Measurements from ENCODE around the gene CCR5AS.
A peak's percentile ranks its signal among the peaks of the same experiment; 100 is the strongest.

Gene CCR5AS

GRCh38 chr3:46447228-46447985 lies 40.5 kb upstream of the CCR5AS start:
- Histone ChIP-seq H2AFZ (no peak overlapping the region), H3K9me3 (ENCODE audit: low read depth) (no peaks in the 10 kb centered on the region), H3F3A (ENCODE audit: insufficient read depth) (no peaks in the 10 kb centered on the region), H3K27me3 (replicated peaks; ENCODE audit: insufficient read depth) (peaks cover 28% of the 10 kb centered on the region), H3K9ac (no peak overlapping the region), H3K4me3 (no peak overlapping the region), H3K27ac (no peak overlapping the region), H4K20me1 (ENCODE audit: insufficient read depth) (no peaks in the 10 kb centered on the region; the same call in 1 of the 2 replicates), H3K4me2 (ENCODE audit: unreplicated experiment) (no peak overlapping the region), H3K4me1 (ENCODE audit: insufficient read depth) (no peaks in the 10 kb centered on the region), H3K9me2 (ENCODE audit: insufficient read depth) (no peaks in the 10 kb centered on the region), H3K79me2 (ENCODE audit: insufficient read depth) (no peaks in the 10 kb centered on the region), H3K36me3 (ENCODE audit: low read depth) (no peaks in the 10 kb centered on the region)
- in situ Hi-C loops (cut with MboI), result no loop called here
- no peak for DNase-seq
- TF ChIP-seq EZH2phosphoT487 (IDR thresholded peaks at IDR 0.05; ENCODE audit: insufficient read depth, low read depth) (no peak), EZH2 (IDR thresholded peaks at IDR 0.05; ENCODE audit: insufficient read depth, poor library complexity, severe bottlenecking) (no peak)
- WGBS, 2 experiments (ENCODE audit: low coverage in 1 of 2, low lambda C conversion rate in 2 of 2, missing lambda C conversion rate in 2 of 2), result 34 to 36% methylated on average over 5 of the region's 5 CpGs

- WGBS, 2 experiments (ENCODE audit: low coverage in 1 of 2, low lambda C conversion rate in 2 of 2, missing lambda C conversion rate in 2 of 2), result 55 to 59% methylated on average over 16 of the region's 16 CpGs
- DNase-seq, result peak; percentile 58
- in situ Hi-C loops (cut with MboI), result no loop called here
These were observed 36.0 kb upstream of the CCR5AS start for GRCh38 chr3:46442576-46443530.

GRCh38 chr3:46440531-46441294 lies 33.8 kb upstream of the CCR5AS start:
- no peaks in the 10 kb centered on the region for H3K36me3 ChIP-seq (ENCODE audit: low read depth)
- H3K4me1 ChIP-seq (ENCODE audit: insufficient read depth), result no peaks in the 10 kb centered on the region
- no peak overlapping the region for H3K4me2 ChIP-seq (ENCODE audit: unreplicated experiment)
- no peaks in the 10 kb centered on the region for H3K79me2 ChIP-seq (ENCODE audit: insufficient read depth)
- in situ Hi-C loops (cut with MboI), result no loop called here
- H3K27me3 ChIP-seq (replicated peaks; ENCODE audit: insufficient read depth), result peaks cover 23% of the 10 kb centered on the region
- no peak for DNase-seq
- WGBS, 2 experiments (ENCODE audit: low coverage in 1 of 2, low lambda C conversion rate in 2 of 2, missing lambda C conversion rate in 2 of 2), result 69 to 71% methylated on average over 4 of the region's 4 CpGs
- no peaks in the 10 kb centered on the region for H3K9me2 ChIP-seq (ENCODE audit: insufficient read depth)
- TF ChIP-seq EZH2 (IDR thresholded peaks at IDR 0.05; ENCODE audit: insufficient read depth, poor library complexity, severe bottlenecking), result no peak
- TF ChIP-seq EZH2phosphoT487 (IDR thresholded peaks at IDR 0.05; ENCODE audit: insufficient read depth, low read depth), result no peak
- no peak overlapping the region for H3K27ac ChIP-seq
- no peak overlapping the region for H3K4me3 ChIP-seq
- no peaks in the 10 kb centered on the region for H4K20me1 ChIP-seq (ENCODE audit: insufficient read depth)
- H3F3A ChIP-seq (ENCODE audit: insufficient read depth), result no peaks in the 10 kb centered on the region
- H3K9me3 ChIP-seq (ENCODE audit: low read depth), result no peaks in the 10 kb centered on the region
- no peak overlapping the region for H2AFZ ChIP-seq
- no peak overlapping the region for H3K9ac ChIP-seq

More at GRCh38 chr3:46442576-46443530, 36.0 kb upstream of the CCR5AS start:
- Histone ChIP-seq H3K27ac (no peak overlapping the region), H3K4me1 (ENCODE audit: insufficient read depth) (no peaks in the 10 kb centered on the region), H3K9me2 (ENCODE audit: insufficient read depth) (no peaks in the 10 kb centered on the region), H3K9me3 (ENCODE audit: low read depth) (no peaks in the 10 kb centered on the region), H4K20me1 (ENCODE audit: insufficient read depth) (no peaks in the 10 kb centered on the region; the same call in 1 of the 2 replicates), H2AFZ (no peak overlapping the region), H3K79me2 (ENCODE audit: insufficient read depth) (no peaks in the 10 kb centered on the region), H3K27me3 (replicated peaks; ENCODE audit: insufficient read depth) (peaks cover 23% of the 10 kb centered on the region), H3K36me3 (ENCODE audit: low read depth) (no peaks in the 10 kb centered on the region), H3K4me2 (ENCODE audit: unreplicated experiment) (no peak overlapping the region), H3K9ac (no peak overlapping the region), H3K4me3 (no peak overlapping the region), H3F3A (ENCODE audit: insufficient read depth) (no peaks in the 10 kb centered on the region)
- TF ChIP-seq EZH2phosphoT487 (IDR thresholded peaks at IDR 0.05; ENCODE audit: insufficient read depth, low read depth) (no peak), EZH2 (IDR thresholded peaks at IDR 0.05; ENCODE audit: insufficient read depth, poor library complexity, severe bottlenecking) (no peak)

- H3K27ac ChIP-seq, result no peak overlapping the region
- no peak for DNase-seq
- peaks cover 40% of the 10 kb centered on the region for H3K27me3 ChIP-seq (replicated peaks; ENCODE audit: insufficient read depth)
- H3K4me2 ChIP-seq (ENCODE audit: unreplicated experiment), result no peak overlapping the region
- H3K36me3 ChIP-seq (ENCODE audit: low read depth), result no peaks in the 10 kb centered on the region
- no peak overlapping the region for H2AFZ ChIP-seq
- no peaks in the 10 kb centered on the region for H3F3A ChIP-seq (ENCODE audit: insufficient read depth)
- 35 to 36% methylated on average over 3 of the region's 3 CpGs for WGBS, 2 experiments (ENCODE audit: low coverage in 1 of 2, low lambda C conversion rate in 2 of 2, missing lambda C conversion rate in 2 of 2)
- TF ChIP-seq EZH2 (IDR thresholded peaks at IDR 0.05; ENCODE audit: insufficient read depth, poor library complexity, severe bottlenecking) (no peak), EZH2phosphoT487 (IDR thresholded peaks at IDR 0.05; ENCODE audit: insufficient read depth, low read depth) (no peak)
- H3K79me2 ChIP-seq (ENCODE audit: insufficient read depth), result no peaks in the 10 kb centered on the region
- H3K9ac ChIP-seq, result no peak overlapping the region
- in situ Hi-C loops (cut with MboI), result no loop called here
- no peaks in the 10 kb centered on the region for H4K20me1 ChIP-seq (ENCODE audit: insufficient read depth)
- H3K9me3 ChIP-seq (ENCODE audit: low read depth), result no peaks in the 10 kb centered on the region
- H3K9me2 ChIP-seq (ENCODE audit: insufficient read depth), result no peaks in the 10 kb centered on the region
- H3K4me1 ChIP-seq (ENCODE audit: insufficient read depth), result no peaks in the 10 kb centered on the region
- no peak overlapping the region for H3K4me3 ChIP-seq
These were observed 32.0 kb upstream of the CCR5AS start for GRCh38 chr3:46438831-46439230.

Data from GM23248 (cell line).